ENCODE results near the gene STK24. TPM values are rescaled to one million over a fixed set of nuclear protein-coding genes. Genes with fewer than 3 reads are reported as not detected.

The STK24 gene
- total and polyA plus RNA-seq, 10 of the 15 experiments (the other 5 are each of a cell fraction or from before 2014, with no cell fraction given): 7.5 to 115 (median 52.9) TPM

DNA sequence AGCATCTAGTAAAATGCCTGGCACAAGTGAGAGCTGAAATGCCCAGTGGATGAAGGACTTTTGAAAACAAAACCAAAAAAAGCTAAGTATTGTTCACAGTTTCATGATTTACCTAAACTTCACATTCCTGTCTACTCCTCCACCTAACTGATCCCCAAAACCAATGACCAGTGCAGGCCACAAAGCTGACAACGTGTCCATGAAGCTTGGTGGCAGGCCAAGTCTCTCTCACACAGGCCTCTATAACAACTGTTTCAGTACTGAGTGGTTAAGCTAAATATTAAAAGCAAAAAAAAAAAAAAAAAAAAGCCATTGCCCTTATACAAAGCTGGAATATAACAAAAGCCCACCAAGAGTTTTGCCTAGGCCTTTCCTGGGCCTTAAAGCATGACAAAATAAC lies 36.4 kb downstream of the STK24 start:
- no TSS peak for BruUV-seq (replicated peaks)
- Histone ChIP-seq H3K4me3 (no peak overlapping the region), H3K79me2 (ENCODE audit: control insufficient read depth, insufficient read depth, low read length) (peaks cover 96% of the 10 kb centered on the region), H3K9ac (ENCODE audit: control insufficient read depth, insufficient read depth, low read length) (no peak overlapping the region), H3K27me3 (replicated peaks in 1 of 2; ENCODE audit: control insufficient read depth in 2 of 2, insufficient read depth in 2 of 2, low read length in 1 of 2) (no peaks in the 10 kb centered on the region), H3K4me1 (ENCODE audit: control insufficient read depth, insufficient read depth, low read length) (peaks cover 56% of the 10 kb centered on the region), H4K20me1 (ENCODE audit: control insufficient read depth, insufficient read depth) (peaks cover 9% of the 10 kb centered on the region), H3K9me3 (replicated peaks; ENCODE audit: control insufficient read depth, insufficient read depth, low read length) (no peaks in the 10 kb centered on the region), H3K27ac (ENCODE audit: control insufficient read depth, insufficient read depth) (no peak overlapping the region), H2AFZ (ENCODE audit: control insufficient read depth, low read depth, low read length) (no peak overlapping the region), H3K4me2 (ENCODE audit: control insufficient read depth, insufficient read depth) (no peak overlapping the region), H3K36me3 (ENCODE audit: control insufficient read depth in 2 of 2, insufficient read depth in 2 of 2, low read length in 1 of 2) (peaks cover 8 to 13% of the 10 kb centered on the region in 2 experiments; a peak in 3 of 4 replicates)
- ATAC-seq (peak; percentile 28; the same call in 2 of the 3 replicates), FAIRE-seq (no peak), DNase-seq (ENCODE audit: low read depth, low spot score) (no peak)
- in situ Hi-C loops (cut with MboI): no loop called here
- SMC1A ChIA-PET (ENCODE audit: uncharacterized antibody, unreplicated experiment): interaction anchor here (0.6 to 2.7 kb wide), 23 partner anchors 9 to 114 kb away, joined by 3 to 17 read pairs (median 4); no protein-coding TSS in a partner anchor
- intact Hi-C loops (cut with micrococcal nuclease; ENCODE audit: unreplicated experiment): no loop called here
- POLR2A ChIA-PET: interaction anchor here (0.5 to 2.2 kb wide), 11 partner anchors 9 to 168 kb away, joined by 3 to 11 read pairs (median 3); no protein-coding TSS in a partner anchor
- RAD21 ChIA-PET (ENCODE audit: unreplicated experiment): interaction anchor here (0.6 to 2.6 kb wide), 13 partner anchors 9 to 134 kb away, joined by 3 to 9 read pairs (median 4); no protein-coding TSS in a partner anchor
- CTCF ChIA-PET: interaction anchor here (1.0 to 3.0 kb wide), 10 partner anchors 9 to 113 kb away, joined by 3 to 8 read pairs (median 4); no protein-coding TSS in a partner anchor
- WGBS (ENCODE audit: insufficient coverage, insufficient replicate concordance, low lambda C conversion rate, missing lambda C conversion rate): 24% methylated on average over 1 of the region's 1 CpG
- TF ChIP-seq, protein P1, sequence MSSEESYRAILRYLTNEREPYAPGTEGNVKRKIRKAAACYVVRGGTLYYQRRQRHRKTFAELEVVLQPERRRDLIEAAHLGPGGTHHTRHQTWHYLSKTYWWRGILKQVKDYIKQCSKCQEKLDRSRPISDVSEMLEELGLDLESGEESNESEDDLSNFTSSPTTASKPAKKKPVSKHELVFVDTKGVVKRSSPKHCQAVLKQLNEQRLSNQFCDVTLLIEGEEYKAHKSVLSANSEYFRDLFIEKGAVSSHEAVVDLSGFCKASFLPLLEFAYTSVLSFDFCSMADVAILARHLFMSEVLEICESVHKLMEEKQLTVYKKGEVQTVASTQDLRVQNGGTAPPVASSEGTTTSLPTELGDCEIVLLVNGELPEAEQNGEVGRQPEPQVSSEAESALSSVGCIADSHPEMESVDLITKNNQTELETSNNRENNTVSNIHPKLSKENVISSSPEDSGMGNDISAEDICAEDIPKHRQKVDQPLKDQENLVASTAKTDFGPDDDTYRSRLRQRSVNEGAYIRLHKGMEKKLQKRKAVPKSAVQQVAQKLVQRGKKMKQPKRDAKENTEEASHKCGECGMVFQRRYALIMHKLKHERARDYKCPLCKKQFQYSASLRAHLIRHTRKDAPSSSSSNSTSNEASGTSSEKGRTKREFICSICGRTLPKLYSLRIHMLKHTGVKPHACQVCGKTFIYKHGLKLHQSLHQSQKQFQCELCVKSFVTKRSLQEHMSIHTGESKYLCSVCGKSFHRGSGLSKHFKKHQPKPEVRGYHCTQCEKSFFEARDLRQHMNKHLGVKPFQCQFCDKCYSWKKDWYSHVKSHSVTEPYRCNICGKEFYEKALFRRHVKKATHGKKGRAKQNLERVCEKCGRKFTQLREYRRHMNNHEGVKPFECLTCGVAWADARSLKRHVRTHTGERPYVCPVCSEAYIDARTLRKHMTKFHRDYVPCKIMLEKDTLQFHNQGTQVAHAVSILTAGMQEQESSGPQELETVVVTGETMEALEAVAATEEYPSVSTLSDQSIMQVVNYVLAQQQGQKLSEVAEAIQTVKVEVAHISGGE (CRISPR knock-in tag; IDR thresholded peaks at IDR 0.05): no peak
- no peak for TF ChIP-seq RAD21 (IDR thresholded peaks at IDR 0.05; ENCODE audit: insufficient read depth, low read depth, low read length)
- TF ChIP-seq, protein P2, sequence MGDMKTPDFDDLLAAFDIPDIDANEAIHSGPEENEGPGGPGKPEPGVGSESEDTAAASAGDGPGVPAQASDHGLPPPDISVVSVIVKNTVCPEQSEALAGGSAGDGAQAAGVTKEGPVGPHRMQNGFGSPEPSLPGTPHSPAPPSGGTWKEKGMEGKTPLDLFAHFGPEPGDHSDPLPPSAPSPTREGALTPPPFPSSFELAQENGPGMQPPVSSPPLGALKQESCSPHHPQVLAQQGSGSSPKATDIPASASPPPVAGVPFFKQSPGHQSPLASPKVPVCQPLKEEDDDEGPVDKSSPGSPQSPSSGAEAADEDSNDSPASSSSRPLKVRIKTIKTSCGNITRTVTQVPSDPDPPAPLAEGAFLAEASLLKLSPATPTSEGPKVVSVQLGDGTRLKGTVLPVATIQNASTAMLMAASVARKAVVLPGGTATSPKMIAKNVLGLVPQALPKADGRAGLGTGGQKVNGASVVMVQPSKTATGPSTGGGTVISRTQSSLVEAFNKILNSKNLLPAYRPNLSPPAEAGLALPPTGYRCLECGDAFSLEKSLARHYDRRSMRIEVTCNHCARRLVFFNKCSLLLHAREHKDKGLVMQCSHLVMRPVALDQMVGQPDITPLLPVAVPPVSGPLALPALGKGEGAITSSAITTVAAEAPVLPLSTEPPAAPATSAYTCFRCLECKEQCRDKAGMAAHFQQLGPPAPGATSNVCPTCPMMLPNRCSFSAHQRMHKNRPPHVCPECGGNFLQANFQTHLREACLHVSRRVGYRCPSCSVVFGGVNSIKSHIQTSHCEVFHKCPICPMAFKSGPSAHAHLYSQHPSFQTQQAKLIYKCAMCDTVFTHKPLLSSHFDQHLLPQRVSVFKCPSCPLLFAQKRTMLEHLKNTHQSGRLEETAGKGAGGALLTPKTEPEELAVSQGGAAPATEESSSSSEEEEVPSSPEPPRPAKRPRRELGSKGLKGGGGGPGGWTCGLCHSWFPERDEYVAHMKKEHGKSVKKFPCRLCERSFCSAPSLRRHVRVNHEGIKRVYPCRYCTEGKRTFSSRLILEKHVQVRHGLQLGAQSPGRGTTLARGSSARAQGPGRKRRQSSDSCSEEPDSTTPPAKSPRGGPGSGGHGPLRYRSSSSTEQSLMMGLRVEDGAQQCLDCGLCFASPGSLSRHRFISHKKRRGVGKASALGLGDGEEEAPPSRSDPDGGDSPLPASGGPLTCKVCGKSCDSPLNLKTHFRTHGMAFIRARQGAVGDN (IDR thresholded peaks at IDR 0.05): no peak
- no peak for TF ChIP-seq ZNF274 (IDR thresholded peaks at IDR 0.05; ENCODE audit: insufficient read depth, insufficient read length)
- no peak for TF ChIP-seq RUNX3 (IDR thresholded peaks at IDR 0.05; ENCODE audit: low read length)
- no peak for TF ChIP-seq HDGF (IDR thresholded peaks at IDR 0.05)
- no peak for TF ChIP-seq EED (IDR thresholded peaks at IDR 0.05; ENCODE audit: low read depth)
- TF ChIP-seq, protein P3, sequence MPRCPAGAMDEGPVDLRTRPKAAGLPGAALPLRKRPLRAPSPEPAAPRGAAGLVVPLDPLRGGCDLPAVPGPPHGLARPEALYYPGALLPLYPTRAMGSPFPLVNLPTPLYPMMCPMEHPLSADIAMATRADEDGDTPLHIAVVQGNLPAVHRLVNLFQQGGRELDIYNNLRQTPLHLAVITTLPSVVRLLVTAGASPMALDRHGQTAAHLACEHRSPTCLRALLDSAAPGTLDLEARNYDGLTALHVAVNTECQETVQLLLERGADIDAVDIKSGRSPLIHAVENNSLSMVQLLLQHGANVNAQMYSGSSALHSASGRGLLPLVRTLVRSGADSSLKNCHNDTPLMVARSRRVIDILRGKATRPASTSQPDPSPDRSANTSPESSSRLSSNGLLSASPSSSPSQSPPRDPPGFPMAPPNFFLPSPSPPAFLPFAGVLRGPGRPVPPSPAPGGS (IDR thresholded peaks at IDR 0.05; ENCODE audit: borderline replicate concordance, insufficient read depth, low read depth, low read length, poor library complexity, severe bottlenecking): no peak
- no peak for TF ChIP-seq BCL11A (IDR thresholded peaks at IDR 0.05; ENCODE audit: low read depth, low read length)
- TF ChIP-seq POLR2AphosphoS5 (IDR thresholded peaks at IDR 0.05; ENCODE audit: low read length): no peak
- no peak for TF ChIP-seq NFIC (IDR thresholded peaks at IDR 0.05; ENCODE audit: low read depth, low read length)
- TF ChIP-seq SUZ12 (IDR thresholded peaks at IDR 0.05; ENCODE audit: unreplicated experiment): no peak
- TF ChIP-seq, protein P4, sequence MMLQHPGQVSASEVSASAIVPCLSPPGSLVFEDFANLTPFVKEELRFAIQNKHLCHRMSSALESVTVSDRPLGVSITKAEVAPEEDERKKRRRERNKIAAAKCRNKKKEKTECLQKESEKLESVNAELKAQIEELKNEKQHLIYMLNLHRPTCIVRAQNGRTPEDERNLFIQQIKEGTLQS (IDR thresholded peaks at IDR 0.05; ENCODE audit: borderline replicate concordance, extremely low read depth, low read depth, low read length): no peak
- TF ChIP-seq EZH2 (IDR thresholded peaks at IDR 0.05; ENCODE audit: borderline replicate concordance, control insufficient read depth, low read depth, low read length): no peak
- no peak for TF ChIP-seq MTA3 (IDR thresholded peaks at IDR 0.05; ENCODE audit: borderline replicate concordance, low read length)
